GM21619 (cell line): ENCODE data around the gene FANCE.
"Not testable (repeated sequence)": the region's sequence is repeated elsewhere in the genome, so short reads cannot be mapped to it uniquely, and the experiment has no call there.

Source experiments
- ATAC-seq: cut with Tn5 transposase; IDR thresholded peaks from one replicate; pipeline ENCODE4 v1.9.1; 2021; ENCODE audit not compliant: unreplicated experiment

Gene FANCE

GRCh38 chr6:35496036-35496840, 44.1 kb downstream of the FANCE start:
- no peak for ATAC-seq

- no peak for ATAC-seq
Measured at GRCh38 chr6:35496841-35497570, 44.9 kb downstream of the FANCE start, which contains the start of gene TEAD3. TSS of gene TEAD3 (minus strand) at chr6:35497079.

- no peak for ATAC-seq
Measured at GRCh38 chr6:35497571-35498421, 45.7 kb downstream of the FANCE start.

DNA sequence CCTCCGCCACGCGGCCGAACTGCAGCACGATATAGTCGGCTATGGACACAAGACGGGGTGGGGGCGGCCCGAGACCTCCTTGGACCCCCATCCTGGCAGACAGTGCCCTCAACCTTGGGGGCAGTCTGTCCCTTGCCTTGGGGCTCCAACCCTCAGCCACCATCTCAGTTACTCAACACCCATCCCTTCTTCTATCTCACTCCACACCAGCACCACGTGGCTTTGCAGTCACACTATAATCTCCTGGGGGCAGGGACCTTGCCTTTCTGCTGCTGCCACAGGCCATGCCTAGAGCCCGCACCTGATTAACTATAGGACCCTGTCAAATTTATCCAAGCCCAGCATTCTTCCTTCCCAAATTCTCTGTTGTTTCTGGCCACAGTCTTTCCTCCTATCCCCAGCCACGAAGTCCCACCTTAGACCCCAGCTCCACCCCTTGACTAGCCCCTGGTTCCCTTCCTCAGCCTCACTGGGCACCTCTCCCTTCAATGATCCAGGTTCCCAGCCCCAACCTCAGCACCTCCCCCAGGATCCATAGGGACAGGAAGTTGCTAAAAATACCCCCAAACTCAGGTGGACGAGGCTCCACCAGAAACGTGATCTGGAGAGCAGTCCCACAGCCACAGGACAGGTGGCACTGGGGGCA, 46.4 kb downstream of the FANCE start:
- no peak for ATAC-seq

DNA sequence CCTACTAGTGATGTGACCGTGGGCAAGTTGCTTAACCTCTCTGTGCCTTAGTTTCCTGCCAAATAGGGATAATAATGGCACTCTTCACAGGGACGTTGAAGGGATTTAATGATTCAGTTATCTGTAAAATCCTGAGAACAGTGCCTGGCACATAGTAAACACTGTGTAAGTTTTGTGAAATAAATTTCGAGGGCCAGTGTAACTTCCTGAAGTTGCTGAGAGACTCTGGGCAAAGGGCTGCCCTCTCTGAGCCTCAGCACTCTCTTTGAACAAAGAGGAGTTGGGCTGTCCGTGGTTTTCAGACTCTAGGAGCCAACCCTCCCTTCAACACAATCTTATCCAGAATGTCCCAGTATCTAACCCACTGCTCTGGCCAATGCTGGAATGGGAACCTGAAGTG, 47.2 kb downstream of the FANCE start:
- ATAC-seq: no peak

- no peak for ATAC-seq
Measured at GRCh38 chr6:35500782-35501181, 48.6 kb downstream of the FANCE start.

DNA sequence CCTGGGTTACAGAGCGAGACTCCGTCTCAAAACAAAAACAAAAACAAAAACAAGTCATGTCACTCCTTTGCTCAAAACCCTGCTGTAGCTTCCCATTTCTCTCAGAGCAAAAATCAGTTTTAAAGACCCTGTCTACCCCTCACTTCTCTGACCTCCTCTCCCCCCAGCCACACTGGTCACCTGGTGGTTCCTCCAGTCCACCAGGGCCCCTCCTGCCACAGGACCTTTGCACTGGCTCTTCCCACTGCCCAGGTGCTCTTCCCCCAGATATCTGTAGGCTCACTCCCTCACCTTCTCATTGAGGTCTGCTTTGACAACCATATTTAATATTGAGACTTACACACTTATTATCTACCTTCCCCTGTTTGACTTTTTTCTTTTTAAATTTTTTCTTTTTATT, 49.6 kb downstream of the FANCE start:
- ATAC-seq: no peak

DNA sequence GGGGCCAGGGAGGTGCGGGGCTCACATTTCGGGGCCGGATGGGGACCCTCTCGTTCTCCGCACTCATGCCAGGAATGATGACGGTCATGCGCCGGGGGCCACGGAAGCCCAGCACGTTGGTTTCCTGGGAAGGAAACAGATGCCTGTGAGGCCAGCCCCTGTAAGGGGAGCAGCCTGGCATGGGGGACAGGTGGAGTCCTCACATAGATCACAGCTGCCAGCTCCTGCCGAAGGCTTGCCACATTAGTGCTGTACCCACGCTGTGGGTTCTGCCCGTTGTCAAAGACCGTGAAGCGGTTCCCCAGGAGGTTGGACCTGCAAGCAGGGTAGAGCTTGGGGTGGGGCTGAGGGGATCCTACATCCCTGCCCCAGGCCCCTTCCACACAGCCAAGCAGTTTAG, 51.4 kb downstream of the FANCE start:
- no peak for ATAC-seq

- ATAC-seq: no peak
Measured at GRCh38 chr6:35505999-35506412, 53.9 kb downstream of the FANCE start.

DNA sequence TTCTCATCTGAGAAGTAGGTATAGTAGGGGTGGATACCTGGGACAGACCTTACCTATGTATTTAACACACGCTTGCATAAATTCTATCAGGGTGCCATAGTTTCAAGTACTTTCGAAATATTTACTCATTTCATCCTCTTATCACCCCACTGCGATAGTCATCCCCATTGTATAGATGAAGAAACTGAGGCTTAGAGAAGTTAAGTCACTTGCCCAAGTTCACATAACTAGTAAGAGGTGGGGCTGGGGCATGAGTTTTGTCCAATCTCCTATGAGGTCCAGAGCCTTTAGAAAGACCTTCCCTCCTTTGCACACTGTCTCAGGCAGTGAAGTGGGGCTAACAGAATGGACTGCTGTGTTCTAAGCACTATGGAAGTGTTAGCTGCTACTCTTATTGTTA, 54.4 kb downstream of the FANCE start:
- no peak for ATAC-seq

- ATAC-seq: no peak
Measured at GRCh38 chr6:35507221-35507620, 55.1 kb downstream of the FANCE start.

DNA sequence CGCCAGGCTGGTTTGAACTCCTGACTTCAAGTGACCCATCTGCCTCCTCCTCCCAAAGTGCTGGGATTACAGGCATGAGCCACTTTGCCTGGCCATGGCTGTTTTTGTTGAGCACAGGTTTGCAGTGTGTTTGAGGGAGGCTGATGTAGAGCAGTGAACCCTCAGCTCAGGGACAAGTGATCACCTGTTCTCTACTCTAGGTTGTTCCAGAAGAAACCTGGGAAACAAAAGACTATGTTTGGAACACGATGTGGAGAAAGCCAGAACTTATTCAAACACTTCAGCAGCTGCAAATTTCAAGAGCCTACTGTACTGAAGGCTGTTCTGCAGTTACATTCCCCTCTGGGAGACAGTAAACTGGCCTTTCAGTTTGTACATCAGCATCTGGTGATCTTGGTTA, 55.9 kb downstream of the FANCE start:
- no peak for ATAC-seq

- ATAC-seq: no peak
Measured at GRCh38 chr6:35508542-35508941, 56.4 kb downstream of the FANCE start.

GRCh38 chr6:35510916-35511561, 58.9 kb downstream of the FANCE start:
- no peak for ATAC-seq

- ATAC-seq: no peak
Measured at GRCh38 chr6:35511562-35511941, 59.4 kb downstream of the FANCE start.

GRCh38 chr6:35512006-35512405, 59.9 kb downstream of the FANCE start:
- no peak for ATAC-seq

DNA sequence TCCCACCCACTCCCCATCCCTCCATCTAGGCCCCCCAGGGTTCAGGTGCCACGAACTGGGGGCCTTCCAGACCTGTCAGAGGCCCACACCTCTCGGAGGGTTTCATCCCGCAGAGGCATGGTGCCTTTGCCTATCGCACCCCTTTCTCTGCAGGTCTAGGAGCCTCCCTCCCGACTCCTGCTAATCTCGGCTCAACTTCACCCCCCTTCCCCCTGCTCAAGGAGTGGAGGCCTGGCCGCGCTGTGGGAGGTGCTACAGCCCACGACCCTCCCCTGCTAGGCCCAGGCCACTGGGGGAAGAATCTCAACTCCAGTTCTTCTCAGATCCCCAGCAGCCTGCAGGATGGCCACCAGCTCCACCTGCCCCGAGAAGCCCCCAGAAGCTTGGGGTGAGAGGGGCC, 60.6 kb downstream of the FANCE start, which contains the start of gene TULP1:
TSS of gene TULP1 (minus strand) at position 157 of the 400 bp plus-strand sequence. CDS start at position 119, 38 bp downstream.
- ATAC-seq: no peak

DNA sequence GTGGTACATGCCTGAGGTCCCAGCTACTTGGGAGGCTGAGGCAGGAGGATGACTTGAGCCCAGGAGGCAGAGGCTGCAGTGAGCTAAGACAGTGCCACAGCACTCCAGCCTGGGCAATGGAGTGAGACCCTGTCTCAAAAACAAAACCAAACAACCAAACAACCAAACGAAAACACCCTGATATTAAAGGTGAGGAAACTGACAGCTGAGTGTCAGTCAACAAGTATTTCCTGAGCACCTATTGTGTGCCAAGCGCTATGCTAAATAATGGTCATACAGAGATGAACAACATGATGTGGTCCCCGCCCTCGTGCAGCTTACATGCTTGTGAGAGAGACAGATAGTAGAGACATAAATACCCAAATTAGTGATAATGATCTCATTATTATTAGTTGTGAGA, 62.4 kb downstream of the FANCE start:
- ATAC-seq: no peak

- ATAC-seq: not testable (repeated sequence)
Measured at GRCh38 chr6:35515939-35516338, 63.8 kb downstream of the FANCE start.
